Stimulated activated CD8-positive, alpha-beta memory T cell treated with anti-CD3 and anti-CD28 coated beads, Interleukin-12 subunit alpha, Interleukin-12 subunit beta, amount 100 ng/mL, for 1 hour (primary cell): Measurements from ENCODE around the gene TBC1D28.
"Not testable (repeated sequence)": the region's sequence is repeated elsewhere in the genome, so short reads cannot be mapped to it uniquely, and the experiment has no call there.

Experiments
- DNase-seq: peaks from one replicate; pipeline ENCODE4 v3.0.0-alpha.2; 2020; ENCODE audit warnings: low read depth

Gene TBC1D28

GRCh38 chr17:18613016-18613415 is 31.2 kb downstream of the TBC1D28 start:
- not testable (repeated sequence) for DNase-seq

DNA sequence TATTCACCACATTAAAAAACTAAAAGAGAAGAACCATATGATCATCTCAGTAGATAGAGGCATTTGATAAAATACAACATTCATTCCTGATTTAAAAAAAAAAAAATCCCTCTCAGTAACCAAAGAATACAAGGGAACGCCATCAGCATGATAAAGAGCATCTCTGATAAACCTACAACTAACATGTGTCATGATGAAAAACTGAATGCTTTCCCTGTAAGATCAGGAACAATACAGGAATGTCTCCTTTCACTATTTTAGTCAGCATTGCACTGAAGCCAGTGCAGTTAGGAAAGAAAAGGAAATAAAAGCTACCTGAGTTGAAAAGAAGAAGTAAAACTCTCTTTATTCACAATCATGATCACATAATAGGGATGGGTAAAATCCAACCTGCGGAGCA is 51.1 kb downstream of the TBC1D28 start:
- DNase-seq: not testable (repeated sequence)
